Measurements from ENCODE around the gene APOO.

GRCh38 chrX:23898412-23898959 lies 9.3 kb downstream of the APOO start:
- TF ChIP-seq, protein P1, sequence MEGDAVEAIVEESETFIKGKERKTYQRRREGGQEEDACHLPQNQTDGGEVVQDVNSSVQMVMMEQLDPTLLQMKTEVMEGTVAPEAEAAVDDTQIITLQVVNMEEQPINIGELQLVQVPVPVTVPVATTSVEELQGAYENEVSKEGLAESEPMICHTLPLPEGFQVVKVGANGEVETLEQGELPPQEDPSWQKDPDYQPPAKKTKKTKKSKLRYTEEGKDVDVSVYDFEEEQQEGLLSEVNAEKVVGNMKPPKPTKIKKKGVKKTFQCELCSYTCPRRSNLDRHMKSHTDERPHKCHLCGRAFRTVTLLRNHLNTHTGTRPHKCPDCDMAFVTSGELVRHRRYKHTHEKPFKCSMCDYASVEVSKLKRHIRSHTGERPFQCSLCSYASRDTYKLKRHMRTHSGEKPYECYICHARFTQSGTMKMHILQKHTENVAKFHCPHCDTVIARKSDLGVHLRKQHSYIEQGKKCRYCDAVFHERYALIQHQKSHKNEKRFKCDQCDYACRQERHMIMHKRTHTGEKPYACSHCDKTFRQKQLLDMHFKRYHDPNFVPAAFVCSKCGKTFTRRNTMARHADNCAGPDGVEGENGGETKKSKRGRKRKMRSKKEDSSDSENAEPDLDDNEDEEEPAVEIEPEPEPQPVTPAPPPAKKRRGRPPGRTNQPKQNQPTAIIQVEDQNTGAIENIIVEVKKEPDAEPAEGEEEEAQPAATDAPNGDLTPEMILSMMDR (CRISPR knock-in tag; IDR thresholded peaks at IDR 0.05): no peak
- TF ChIP-seq KDM1A (CRISPR knock-in tag; IDR thresholded peaks at IDR 0.05) (no peak), ZNF766 (CRISPR knock-in tag; IDR thresholded peaks at IDR 0.05; ENCODE audit: borderline replicate concordance) (no peak), ARNTL (CRISPR knock-in tag; IDR thresholded peaks at IDR 0.05) (no peak), MYNN (CRISPR knock-in tag; IDR thresholded peaks at IDR 0.05; ENCODE audit: low read depth) (no peak), FOXC1 (CRISPR knock-in tag; IDR thresholded peaks at IDR 0.05; ENCODE audit: borderline replicate concordance) (no peak)
